DMS79 (cell line): ENCODE results near the gene SHMT2.
"Not testable (repeated sequence)": the region's sequence is repeated elsewhere in the genome, so short reads cannot be mapped to it uniquely, and the experiment has no call there.

Experiments
- DNase-seq: peaks from one replicate; lab custom pipeline; 2025; lab: John Stamatoyannopoulos, UW

SHMT2 gene

DNA sequence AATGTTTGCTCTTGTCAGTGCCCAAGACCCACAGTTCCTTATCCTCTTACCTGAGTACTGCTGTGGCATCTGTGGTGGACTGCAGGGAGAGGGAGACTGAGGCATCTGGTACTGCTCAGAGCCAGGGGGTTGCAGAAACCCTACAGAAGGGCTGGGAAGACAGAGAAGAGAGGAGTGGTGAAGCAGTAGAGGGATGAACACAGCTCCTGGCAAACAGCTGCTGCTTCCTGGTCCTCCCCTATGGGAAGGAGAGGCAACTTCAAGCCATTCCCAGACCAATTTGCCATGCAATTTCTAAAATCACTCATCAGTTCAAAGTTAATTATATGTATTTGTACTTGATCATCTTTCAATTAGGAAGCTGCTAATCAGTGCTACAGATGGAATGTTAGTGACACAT, 37.2 kb downstream of the SHMT2 start:
- DNase-seq: no peak

DNA sequence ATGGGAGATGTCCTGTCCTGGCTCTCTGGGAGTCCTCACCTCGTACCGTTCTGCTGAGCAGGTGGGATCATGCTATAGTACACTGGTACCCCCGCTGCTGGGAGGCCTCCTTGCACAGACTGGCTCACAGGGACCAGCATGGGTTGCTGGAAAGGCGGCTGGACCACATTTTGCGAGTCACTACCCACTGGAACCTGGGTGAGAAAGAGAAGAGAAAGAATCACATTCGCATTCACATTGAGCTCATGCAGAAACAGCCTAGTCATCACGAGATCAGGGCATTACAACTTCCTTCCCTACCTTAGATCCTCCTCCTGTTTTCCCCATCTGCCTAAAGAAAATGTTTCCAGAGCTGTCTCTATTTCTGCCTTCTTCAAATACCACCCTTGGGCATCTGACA, 38.8 kb downstream of the SHMT2 start:
- no peak for DNase-seq

DNA sequence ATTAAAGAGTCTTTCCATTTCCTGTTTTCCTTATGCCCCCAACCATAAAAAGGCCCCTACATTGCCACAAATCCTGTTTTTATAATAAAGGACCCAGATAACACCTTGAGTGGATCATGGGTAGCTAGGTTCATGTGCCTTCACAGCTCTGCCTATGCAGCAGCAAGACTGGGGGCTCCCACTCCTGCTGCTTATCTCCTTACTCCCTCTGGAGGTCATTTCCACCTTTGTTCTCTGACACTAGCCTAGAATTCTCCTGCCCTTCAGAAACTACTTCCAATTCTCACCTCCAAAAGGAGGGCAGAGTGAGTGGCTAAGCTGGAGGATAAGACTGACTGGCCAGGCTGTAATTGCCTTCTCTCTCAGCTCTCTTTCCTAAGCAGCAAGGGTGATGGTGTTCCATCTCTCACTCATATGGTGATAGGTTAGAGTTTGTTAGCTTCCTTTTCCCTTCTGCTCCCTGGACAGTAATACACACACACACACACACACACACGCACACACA, 41.5 kb downstream of the SHMT2 start:
- no peak for DNase-seq

DNA sequence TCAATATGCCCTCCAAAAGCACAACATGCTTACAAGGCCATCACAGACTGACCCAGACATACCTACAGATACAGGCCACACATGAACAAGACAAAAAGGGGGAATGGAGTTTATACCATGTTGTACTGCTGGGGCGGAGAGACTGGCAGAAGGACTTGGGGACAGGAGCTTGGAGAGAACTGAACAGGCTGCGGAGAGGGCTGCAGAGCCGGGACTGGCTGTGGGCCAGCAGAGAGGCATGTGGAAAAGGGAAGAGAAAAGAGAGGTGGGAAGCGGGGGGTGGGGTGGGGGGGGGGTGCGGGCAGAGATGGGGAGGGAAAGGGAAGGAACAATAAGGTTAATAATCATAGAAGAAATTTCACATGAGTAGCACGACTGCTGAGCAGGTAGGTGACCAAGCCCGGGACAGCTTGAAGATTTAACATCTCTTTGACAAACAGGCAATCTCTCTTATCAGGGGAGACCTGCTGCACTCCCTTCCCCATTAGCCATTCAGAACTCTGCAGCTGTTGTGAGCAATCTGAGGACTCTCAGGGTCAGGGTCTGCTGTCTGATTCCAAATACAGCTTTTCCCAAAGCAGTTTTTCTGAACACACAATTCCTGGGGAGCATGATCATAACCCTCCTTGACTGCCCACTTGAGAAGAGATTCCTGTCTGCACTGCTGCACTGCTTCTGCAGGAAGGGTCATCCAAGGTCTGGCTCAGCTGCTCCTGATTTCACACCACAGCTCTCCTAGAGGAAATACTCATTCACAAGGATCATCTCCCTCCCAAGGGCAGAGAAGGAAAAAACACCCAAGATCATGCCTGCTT, 43.0 kb downstream of the SHMT2 start:
- no peak for DNase-seq

DNA sequence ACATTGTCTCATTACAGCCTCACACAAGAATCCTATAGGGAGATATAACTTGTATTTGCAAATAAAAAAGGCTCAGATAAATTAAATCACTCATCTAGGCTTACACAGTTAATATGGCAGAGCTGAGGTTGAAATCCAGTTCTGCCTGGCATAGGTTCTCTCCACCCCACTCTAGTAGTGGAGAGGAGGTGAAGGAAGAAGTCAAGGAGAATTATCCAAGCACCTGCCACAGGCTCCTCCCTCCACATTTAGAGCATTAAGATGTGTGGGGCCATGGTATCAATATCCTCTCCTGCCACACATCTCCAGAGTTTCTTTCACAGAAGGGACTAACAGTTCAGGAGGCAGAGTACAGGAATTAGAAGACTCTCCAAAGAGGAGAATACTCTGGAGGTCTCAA, 44.0 kb downstream of the SHMT2 start:
- no peak for DNase-seq

DNA sequence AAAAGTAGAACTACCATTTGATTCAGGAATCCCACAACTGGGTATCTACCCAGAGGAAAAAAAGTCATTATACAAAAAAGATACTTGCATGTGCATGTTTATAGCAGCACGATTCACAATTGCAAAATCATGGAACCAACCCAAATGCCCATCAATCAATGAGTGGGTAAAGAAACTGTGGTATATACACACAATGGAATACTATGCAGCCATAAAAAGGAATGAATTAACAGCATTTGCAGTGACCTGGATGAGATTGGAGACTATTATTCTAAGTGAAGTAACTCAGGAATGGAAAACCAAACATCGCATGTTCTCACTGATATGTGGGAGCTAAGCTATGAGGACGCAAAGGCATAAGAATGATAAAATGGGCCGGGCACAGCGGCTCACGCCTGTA, 46.7 kb downstream of the SHMT2 start:
- DNase-seq: not testable (repeated sequence)

DNA sequence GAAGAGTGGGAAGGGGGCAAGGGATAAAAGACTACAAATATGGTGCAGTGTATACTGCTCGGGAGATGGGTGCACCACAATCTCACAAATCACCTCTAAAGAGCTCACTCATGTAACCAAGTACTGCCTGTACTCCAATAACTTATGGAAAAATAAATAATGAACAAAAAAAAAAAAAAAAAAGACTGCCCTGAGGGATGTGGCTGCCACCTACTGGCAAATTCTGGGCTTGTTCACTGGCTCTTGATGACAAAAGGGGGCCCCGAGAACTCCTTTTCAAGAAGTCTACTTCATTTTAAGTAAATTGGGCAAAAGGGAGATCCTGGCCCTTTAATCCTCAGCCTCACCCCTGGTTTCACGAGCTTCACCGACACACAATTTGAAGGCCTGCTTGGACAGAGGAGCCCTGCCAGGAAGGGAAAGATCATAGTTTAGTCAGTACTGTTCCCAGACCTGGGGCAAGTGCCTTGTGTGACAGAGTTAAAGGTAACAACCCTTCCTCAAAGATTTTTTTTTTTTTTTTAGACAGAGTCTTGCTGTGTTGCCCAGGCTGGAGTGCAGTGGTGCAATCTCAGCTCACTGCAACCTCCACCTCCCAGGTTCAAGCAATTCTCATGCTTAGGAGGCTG, 47.5 kb downstream of the SHMT2 start:
- no peak for DNase-seq

DNA sequence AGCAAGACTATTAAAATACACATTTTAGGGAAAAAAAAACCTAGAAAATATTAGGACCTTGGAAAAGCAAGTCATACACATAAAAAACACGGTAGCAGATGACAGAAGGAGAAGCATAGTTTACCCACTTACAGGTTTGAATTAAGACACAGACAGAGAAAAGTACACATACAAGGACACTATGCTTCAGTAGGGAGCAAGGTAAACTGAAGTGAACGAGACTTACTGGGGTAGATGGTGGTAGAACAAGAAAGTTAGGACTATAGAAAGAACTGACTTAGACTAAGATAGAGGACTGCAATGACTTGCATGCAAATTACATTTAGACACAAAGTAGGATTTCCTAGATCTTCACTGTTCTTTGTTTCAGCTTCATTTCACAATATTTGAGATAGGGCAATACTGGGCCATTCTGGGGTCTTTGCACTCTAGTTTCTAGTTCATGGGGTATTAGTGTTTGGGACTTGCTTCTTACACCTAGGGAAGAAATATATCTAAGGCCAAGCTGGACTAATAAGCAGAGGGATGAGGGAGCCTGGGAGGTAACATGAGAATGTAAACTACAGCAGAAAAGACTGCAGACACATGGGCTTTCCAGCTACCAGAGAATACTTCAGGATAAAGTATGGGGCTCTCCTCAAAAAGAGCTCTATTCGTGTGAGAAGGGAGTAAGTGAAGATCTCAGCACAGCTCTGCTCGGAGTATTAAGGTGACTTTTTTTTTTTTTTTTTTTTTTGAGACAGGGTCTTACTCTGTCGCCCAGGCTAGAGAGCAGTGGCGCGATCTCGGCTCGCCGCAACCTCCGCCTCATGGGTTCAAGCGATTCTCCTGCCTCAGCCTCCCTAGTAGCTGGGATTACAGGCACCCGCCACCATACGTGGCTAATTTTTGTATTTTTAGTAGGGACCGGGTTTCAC, 49.2 kb downstream of the SHMT2 start:
- no peak for DNase-seq

DNA sequence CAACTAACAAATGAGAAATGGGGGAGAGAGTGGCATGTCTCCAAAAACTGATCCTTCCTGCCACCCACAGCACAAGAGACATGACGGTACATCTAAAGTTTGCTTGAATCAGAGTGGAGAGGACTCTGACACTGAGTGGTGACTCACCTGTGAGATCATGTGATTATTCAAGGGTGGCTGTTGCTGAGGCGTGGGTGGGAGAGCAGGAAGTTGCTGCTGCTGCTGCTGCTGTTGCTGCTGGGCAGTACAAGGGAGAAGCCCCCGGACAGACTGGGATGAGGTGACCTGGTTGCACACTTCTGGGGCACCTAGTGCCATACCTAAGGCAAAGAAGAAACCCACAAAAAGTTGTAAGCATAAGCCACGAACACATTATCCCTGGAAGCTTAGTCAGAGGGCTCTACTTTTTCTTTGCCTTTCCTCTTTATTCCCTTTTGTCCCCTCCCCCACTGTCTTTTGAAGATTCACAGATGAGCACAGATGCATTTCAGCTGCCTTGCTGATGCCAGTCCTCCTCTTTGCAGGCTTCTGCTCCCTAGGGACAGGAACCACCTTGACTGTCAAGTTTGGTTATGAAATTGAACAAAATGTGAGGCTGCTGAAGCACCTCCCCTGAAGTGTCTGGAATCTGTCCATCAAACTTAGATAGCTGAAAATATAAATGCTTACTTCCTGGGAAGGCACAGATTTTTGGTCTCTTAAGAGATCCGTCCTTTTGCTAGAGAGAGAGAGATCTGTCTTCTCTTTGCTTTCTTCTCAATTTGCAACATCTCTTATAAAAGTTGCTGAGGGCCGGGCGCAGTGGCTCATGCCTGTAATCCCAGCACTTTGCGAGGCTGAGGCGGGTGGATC, 50.9 kb downstream of the SHMT2 start:
- DNase-seq: no peak

DNA sequence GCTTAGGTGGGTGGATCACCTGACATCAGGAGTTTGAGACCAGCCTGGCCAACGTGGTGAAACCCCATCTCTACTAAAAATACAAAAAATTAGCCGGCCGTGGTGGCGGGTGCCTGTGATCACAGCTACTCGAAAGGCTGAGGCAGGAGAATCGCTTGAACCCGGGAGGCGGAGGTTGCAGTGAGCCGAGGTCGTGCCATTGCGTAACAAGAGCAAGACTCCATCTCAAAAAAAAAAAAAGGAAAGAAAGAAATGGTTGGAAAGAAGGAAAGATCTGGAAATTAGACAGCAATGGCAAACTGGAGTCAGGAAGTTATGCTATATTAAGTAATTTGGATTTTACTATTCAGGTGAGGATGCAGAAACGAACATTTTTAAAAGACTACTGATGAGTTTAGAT, 52.6 kb downstream of the SHMT2 start:
- DNase-seq: not testable (repeated sequence)
